ENCODE measurements around the gene IL9.

IL9 gene

GRCh38 chr5:135873831-135874230 lies 21.8 kb downstream of the IL9 start:
- H3K4me3 ChIP-seq (ENCODE audit: low read depth, low read length): no peak overlapping the region
- no peak for DNase-seq (ENCODE audit: low read depth)
- TF ChIP-seq, protein P1, sequence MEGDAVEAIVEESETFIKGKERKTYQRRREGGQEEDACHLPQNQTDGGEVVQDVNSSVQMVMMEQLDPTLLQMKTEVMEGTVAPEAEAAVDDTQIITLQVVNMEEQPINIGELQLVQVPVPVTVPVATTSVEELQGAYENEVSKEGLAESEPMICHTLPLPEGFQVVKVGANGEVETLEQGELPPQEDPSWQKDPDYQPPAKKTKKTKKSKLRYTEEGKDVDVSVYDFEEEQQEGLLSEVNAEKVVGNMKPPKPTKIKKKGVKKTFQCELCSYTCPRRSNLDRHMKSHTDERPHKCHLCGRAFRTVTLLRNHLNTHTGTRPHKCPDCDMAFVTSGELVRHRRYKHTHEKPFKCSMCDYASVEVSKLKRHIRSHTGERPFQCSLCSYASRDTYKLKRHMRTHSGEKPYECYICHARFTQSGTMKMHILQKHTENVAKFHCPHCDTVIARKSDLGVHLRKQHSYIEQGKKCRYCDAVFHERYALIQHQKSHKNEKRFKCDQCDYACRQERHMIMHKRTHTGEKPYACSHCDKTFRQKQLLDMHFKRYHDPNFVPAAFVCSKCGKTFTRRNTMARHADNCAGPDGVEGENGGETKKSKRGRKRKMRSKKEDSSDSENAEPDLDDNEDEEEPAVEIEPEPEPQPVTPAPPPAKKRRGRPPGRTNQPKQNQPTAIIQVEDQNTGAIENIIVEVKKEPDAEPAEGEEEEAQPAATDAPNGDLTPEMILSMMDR (conservative IDR thresholded peaks at IDR 0.05; ENCODE audit: low read depth, low read length): no peak

DNA sequence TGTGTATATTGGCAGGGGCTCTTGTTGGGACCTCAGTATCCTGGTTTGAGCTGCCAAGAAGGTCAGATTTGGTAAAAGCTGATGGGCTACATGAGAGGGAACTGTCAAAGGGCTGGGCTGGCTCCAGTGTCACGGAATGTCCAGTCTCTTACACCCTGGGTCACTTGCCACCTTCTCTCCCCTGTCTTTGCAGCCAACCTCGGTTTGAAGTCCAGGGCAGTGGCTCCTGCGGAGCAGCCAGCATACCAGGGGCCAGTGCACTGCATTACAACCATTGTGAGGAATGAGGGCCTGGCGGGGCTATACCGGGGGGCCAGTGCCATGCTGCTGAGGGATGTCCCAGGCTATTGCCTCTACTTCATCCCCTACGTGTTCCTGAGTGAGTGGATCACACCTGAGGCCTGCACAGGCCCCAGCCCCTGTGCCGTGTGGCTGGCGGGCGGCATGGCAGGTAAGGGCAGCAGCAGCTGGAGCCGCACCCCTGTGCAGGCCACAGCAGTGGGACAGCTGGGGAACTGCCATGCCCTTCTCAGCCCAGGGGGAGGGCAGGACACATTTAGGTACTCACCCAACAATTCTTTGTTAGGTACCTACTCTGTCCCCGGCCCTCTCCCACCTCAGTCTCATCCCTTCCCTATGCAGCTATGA lies 24.2 kb downstream of the IL9 start:
- DNase-seq (ENCODE audit: low read depth): no peak
- H3K4me3 ChIP-seq (ENCODE audit: low read depth, low read length): no peak overlapping the region
- TF ChIP-seq, protein P1 (conservative IDR thresholded peaks at IDR 0.05; ENCODE audit: low read depth, low read length): no peak

DNA sequence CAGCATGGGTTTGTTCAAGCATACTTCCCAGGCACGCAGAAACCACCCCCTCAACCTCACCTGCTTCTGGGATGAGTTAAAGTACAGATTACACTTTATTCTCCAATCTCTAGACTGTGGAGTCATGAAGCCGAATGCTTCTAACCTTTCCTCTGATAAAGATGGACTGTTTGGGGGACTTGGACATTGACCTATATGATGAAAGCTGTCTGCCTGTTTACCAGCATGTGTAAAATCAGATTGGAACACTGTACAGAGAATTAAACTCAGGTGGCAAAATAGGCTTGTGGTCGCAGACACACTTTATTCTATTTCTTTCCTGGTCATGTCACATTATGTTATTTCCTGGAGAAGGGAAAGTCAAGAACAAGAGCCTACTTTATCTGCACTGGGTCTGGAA lies 25.7 kb downstream of the IL9 start:
- TF ChIP-seq, protein P1 (conservative IDR thresholded peaks at IDR 0.05; ENCODE audit: low read depth, low read length): no peak
- no peak overlapping the region for H3K4me3 ChIP-seq (ENCODE audit: low read depth, low read length)
- no peak for DNase-seq (ENCODE audit: low read depth)

GRCh38 chr5:135869276-135869675 lies 26.4 kb downstream of the IL9 start:
- DNase-seq (ENCODE audit: low read depth): no peak
- TF ChIP-seq, protein P1 (conservative IDR thresholded peaks at IDR 0.05; ENCODE audit: low read depth, low read length): no peak
- H3K4me3 ChIP-seq (ENCODE audit: low read depth, low read length): no peak overlapping the region

GRCh38 chr5:135868681-135869080 lies 27.0 kb downstream of the IL9 start:
- no peak overlapping the region for H3K4me3 ChIP-seq (ENCODE audit: low read depth, low read length)
- no peak for DNase-seq (ENCODE audit: low read depth)
- TF ChIP-seq, protein P1 (conservative IDR thresholded peaks at IDR 0.05; ENCODE audit: low read depth, low read length): no peak

DNA sequence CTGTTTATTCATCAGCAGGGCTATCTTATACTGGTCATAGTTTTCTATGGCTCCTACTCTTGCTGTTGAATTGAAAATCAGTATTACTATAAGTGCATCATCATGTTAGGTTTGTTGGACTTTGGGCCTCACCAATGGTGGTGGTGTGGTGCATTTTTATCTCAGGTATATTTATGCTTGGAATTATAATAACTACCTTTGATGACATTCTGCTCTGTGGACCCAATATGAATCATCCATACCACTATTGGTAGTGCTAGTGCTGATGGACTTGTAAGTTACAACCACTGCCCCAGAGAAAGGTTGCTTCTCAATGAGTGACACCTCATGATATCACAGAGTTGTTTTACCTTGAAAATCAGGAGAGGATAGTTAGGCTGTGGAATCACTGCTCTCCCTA lies 28.0 kb downstream of the IL9 start:
- TF ChIP-seq, protein P1 (conservative IDR thresholded peaks at IDR 0.05; ENCODE audit: low read depth, low read length): no peak
- no peak overlapping the region for H3K4me3 ChIP-seq (ENCODE audit: low read depth, low read length)
- no peak for DNase-seq (ENCODE audit: low read depth)

DNA sequence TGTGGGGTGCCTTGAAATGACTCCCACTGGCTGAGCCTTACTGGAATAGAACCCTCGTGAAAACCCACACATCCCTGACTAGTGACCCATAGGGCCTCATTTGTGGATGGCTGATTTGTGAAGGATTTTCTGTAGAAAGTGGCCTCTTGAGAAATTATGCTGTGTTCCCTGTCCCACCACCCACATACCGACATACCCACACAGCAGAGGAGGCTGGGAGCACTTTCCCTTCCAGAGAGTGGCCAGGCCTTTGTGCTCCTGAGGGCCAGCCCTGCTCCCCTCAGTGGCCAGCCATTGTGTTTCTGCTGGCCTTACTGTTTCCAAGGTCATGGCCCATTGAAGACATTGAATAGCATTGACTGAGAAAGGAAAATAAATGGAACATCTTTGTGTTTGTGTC lies 29.6 kb downstream of the IL9 start:
- no peak overlapping the region for H3K4me3 ChIP-seq (ENCODE audit: low read depth, low read length)
- TF ChIP-seq, protein P1 (conservative IDR thresholded peaks at IDR 0.05; ENCODE audit: low read depth, low read length): no peak
- DNase-seq (ENCODE audit: low read depth): no peak

All from choroid plexus epithelial cell (primary cell).